DND-41 (cell line): ENCODE data around the gene MKNK1.

ENCODE experiments used
- EZH2 ChIP-seq: IDR thresholded peaks from 3 replicates; pipeline ENCODE4 v1.6.1; 2012; ENCODE audit warnings: borderline replicate concordance, low read depth, mild to moderate bottlenecking, moderate library complexity, low read length, inconsistent platforms; ENCODE audit not compliant: severe bottlenecking
- TF ChIP-seq, protein P1 (sequence below): IDR thresholded peaks from 2 replicates; pipeline ENCODE4 v1.5.1; 2012; ENCODE audit warnings: borderline replicate concordance, low read length, moderate library complexity, mild to moderate bottlenecking; ENCODE audit not compliant: poor library complexity, severe bottlenecking; ENCODE audit errors: extremely low read depth

DNA sequence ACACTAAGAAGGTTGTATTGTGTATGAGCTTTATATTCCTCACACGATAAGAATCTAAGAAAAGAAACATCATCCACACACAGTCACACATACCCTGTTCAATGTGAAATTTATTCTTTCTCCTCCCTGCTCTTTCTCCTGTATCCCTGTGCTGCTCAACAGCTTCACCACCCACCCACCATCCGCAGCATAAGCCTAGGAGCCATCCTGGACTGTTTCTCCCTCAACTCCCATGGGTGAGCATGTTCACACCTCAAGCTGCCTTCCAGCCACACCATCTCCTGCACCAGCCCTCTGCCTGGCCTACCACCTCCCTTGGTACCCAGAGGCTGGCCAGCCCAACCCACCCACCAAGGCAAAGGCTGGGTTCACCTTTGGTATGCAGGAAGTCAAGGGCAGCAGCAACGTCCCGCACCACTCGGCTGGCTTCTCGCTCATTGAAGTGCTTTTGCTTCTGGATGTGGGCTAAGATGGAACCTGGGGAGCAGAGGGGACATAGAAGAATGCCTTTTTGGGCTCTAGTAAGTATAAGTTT, 32.3 kb downstream of the MKNK1 start:
- TF ChIP-seq, protein P1, sequence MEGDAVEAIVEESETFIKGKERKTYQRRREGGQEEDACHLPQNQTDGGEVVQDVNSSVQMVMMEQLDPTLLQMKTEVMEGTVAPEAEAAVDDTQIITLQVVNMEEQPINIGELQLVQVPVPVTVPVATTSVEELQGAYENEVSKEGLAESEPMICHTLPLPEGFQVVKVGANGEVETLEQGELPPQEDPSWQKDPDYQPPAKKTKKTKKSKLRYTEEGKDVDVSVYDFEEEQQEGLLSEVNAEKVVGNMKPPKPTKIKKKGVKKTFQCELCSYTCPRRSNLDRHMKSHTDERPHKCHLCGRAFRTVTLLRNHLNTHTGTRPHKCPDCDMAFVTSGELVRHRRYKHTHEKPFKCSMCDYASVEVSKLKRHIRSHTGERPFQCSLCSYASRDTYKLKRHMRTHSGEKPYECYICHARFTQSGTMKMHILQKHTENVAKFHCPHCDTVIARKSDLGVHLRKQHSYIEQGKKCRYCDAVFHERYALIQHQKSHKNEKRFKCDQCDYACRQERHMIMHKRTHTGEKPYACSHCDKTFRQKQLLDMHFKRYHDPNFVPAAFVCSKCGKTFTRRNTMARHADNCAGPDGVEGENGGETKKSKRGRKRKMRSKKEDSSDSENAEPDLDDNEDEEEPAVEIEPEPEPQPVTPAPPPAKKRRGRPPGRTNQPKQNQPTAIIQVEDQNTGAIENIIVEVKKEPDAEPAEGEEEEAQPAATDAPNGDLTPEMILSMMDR = no peak
- no peak for TF ChIP-seq EZH2
